Neuronal stem cell (in vitro differentiated cells): ENCODE results near the gene MT1M.

Experiments used
- DNase-seq: peaks from one replicate; pipeline ENCODE4 v3.0.0-alpha.2; 2013; ENCODE audit warnings: low spot score
- H2AFZ ChIP-seq: one replicate; pipeline ENCODE4 v1.6.1; 2013; ENCODE audit warnings: mild to moderate bottlenecking, low read length, inconsistent platforms
- H2AK5ac ChIP-seq: 2 replicates; pipeline ENCODE4 v1.6.1; 2013; ENCODE audit warnings: low read depth, mild to moderate bottlenecking, inconsistent platforms, low read length, moderate library complexity, mixed read lengths
- H2BK120ac ChIP-seq: 2 replicates; pipeline ENCODE4 v1.6.1; 2013; ENCODE audit warnings: low read depth, mild to moderate bottlenecking, inconsistent platforms, low read length, moderate library complexity, mixed read lengths
- H2BK12ac ChIP-seq: one replicate; pipeline ENCODE4 v1.6.1; 2013; ENCODE audit warnings: low read length, inconsistent platforms
- H2BK15ac ChIP-seq: 2 replicates; pipeline ENCODE4 v1.6.1; 2013; ENCODE audit warnings: mild to moderate bottlenecking, low read length, inconsistent platforms, mixed read lengths
- H2BK5ac ChIP-seq: one replicate; pipeline ENCODE4 v1.6.1; 2013; ENCODE audit warnings: inconsistent platforms, mild to moderate bottlenecking, low read length, moderate library complexity
- H3K14ac ChIP-seq: one replicate; pipeline ENCODE4 v1.6.1; 2013; ENCODE audit warnings: low read length, inconsistent platforms
- H3K18ac ChIP-seq: 2 replicates; pipeline ENCODE4 v1.6.1; 2013; ENCODE audit warnings: low read length, inconsistent platforms
- H3K23ac ChIP-seq: 2 replicates; pipeline ENCODE4 v1.6.1; 2013; ENCODE audit warnings: low read depth, mild to moderate bottlenecking, mixed read lengths, low read length, inconsistent platforms; ENCODE audit not compliant: poor library complexity
- H3K27ac ChIP-seq: replicated peaks from 3 replicates; pipeline ENCODE4 v1.5.1; 2013; ENCODE audit warnings: low read length, inconsistent platforms
- H3K27me3 ChIP-seq, 3 experiments: 2 replicates each; pipeline ENCODE4 v1.6.1; 2013; ENCODE audit warnings: low read length in 3 of 3, mild to moderate bottlenecking in 2 of 3, inconsistent platforms in 1 of 3, low read depth in 1 of 3, mixed read lengths in 1 of 3, moderate library complexity in 1 of 3; ENCODE audit not compliant: control insufficient read depth in 3 of 3, insufficient read depth in 3 of 3
- H3K36me3 ChIP-seq, 2 donors: replicated peaks in 1 of 2; 2 replicates each; pipeline ENCODE4 v1.6.1; 2013; ENCODE audit warnings: low read length in 2 of 2; ENCODE audit not compliant: control insufficient read depth in 2 of 2, insufficient read depth in 2 of 2
- H3K4ac ChIP-seq: 2 replicates; pipeline ENCODE4 v1.6.1; 2013; ENCODE audit warnings: inconsistent platforms, mild to moderate bottlenecking, low read length, moderate library complexity
- H3K4me1 ChIP-seq, 2 donors: 1 replicate in 1 of 2; 2 replicates in 1 of 2; pipeline ENCODE4 v1.6.1; 2013; ENCODE audit warnings: low read length in 2 of 2, low read depth in 1 of 2; ENCODE audit not compliant: control insufficient read depth in 2 of 2, insufficient read depth in 1 of 2
- H3K4me2 ChIP-seq: one replicate; pipeline ENCODE4 v1.6.1; 2013; ENCODE audit warnings: mild to moderate bottlenecking, low read length, inconsistent platforms; ENCODE audit not compliant: insufficient read depth, poor library complexity, severe bottlenecking
- H3K4me3 ChIP-seq, 2 donors: 2 replicates each; pipeline ENCODE4 v1.5.1; 2013; ENCODE audit warnings: low read length in 2 of 2, mild to moderate bottlenecking in 2 of 2, inconsistent platforms in 1 of 2, moderate library complexity in 1 of 2
- H3K79me1 ChIP-seq: one replicate; pipeline ENCODE4 v1.6.1; 2013; ENCODE audit warnings: low read depth, mild to moderate bottlenecking, inconsistent platforms, low read length, moderate library complexity
- H3K9ac ChIP-seq: one replicate; pipeline ENCODE4 v1.6.1; 2013; ENCODE audit warnings: mild to moderate bottlenecking, low read depth, low read length, inconsistent platforms; ENCODE audit not compliant: poor library complexity
- H3K9me3 ChIP-seq, 2 donors: replicated peaks in 1 of 2; 2 replicates each; pipeline versions ENCODE3 to v1.6.1; 2013; ENCODE audit warnings: low read length in 2 of 2, mild to moderate bottlenecking in 2 of 2, inconsistent platforms in 1 of 2, low read depth in 1 of 2, mixed read lengths in 1 of 2, moderate library complexity in 1 of 2; ENCODE audit not compliant: control insufficient read depth in 2 of 2, insufficient read depth in 1 of 2
- H4K8ac ChIP-seq: one replicate; pipeline ENCODE4 v1.6.1; 2013; ENCODE audit warnings: low read depth, mild to moderate bottlenecking, inconsistent platforms, low read length, moderate library complexity
- H4K91ac ChIP-seq: one replicate; pipeline ENCODE4 v1.6.1; 2013; ENCODE audit warnings: low read length, low read depth, mild to moderate bottlenecking, inconsistent platforms; ENCODE audit not compliant: poor library complexity
- WGBS, 2 donors: extraction: QIAGEN DNeasy Blood & Tissue Kit; methylation state at CpG; one replicate each; pipeline ENCODE4 v1.1.7; 2013; ENCODE audit warnings: missing lambda C conversion rate in 2 of 2, mixed read lengths in 1 of 2; ENCODE audit not compliant: insufficient read length in 2 of 2, insufficient replicate concordance in 1 of 2; ENCODE audit errors: extremely low coverage in 2 of 2; 5-methylcytosine and 5-hydroxymethylcytosine counted together

The MT1M gene

DNA sequence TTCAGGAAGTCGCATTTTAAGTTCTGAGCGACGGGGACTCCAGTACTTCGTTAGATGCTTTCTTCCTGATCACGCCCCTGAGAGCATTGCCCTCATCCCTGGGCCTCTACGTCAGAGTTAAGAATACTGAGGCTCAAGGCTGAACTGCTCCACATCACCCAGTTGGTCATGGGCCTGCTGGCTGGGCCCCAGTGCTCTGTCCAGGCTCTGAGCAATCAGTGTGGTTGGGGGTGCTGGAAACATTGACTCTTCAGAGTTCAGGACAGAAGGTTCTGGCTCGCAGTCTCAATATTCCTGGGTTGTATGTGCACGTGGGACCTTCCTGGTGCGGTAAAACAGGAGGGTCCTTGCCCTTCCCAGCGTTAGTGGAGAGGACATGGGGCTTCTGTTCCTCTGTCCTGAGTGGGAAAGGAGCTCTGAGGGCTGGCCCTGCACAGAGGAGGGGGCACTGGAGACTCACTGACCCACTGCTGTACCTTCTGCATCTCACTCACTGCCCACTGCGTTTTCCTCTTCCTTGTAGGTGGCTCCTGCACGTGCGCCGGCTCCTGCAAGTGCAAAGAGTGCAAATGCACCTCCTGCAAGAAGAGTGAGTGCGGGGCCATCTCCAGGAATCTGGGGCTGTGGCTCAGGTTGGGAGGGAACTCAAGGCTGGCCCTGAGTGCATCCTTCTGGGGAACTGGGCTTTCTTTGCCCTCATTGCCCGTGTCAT, 6.4 kb upstream of the MT1M start:
- H3K4me3 ChIP-seq: peak overlapping the region in 1 of 2 donors; percentile 20
- no peak for DNase-seq
- no peak overlapping the region for H2BK120ac ChIP-seq
- H3K4ac ChIP-seq: no peak overlapping the region
- no peak overlapping the region for H2BK12ac ChIP-seq
- no peak overlapping the region for H2BK15ac ChIP-seq
- no CpG with 5 or more reads among the region's 16 CpGs for WGBS, 2 donors
- no peaks in the 10 kb centered on the region for H3K79me1 ChIP-seq
- H2BK5ac ChIP-seq: no peak overlapping the region
- no peak overlapping the region for H4K91ac ChIP-seq
- H3K9ac ChIP-seq: no peak overlapping the region
- no peak overlapping the region for H3K23ac ChIP-seq
- no peak overlapping the region for H2AK5ac ChIP-seq
- no peaks in the 10 kb centered on the region for H3K9me3 ChIP-seq
- peaks cover 27 to 92% (median 72%) of the 10 kb centered on the region in 3 experiments for H3K27me3 ChIP-seq
- H3K4me2 ChIP-seq: no peak overlapping the region
- H3K36me3 ChIP-seq: no peaks in the 10 kb centered on the region
- peak overlapping the region; percentile 86 for H2AFZ ChIP-seq
- H3K14ac ChIP-seq: no peak overlapping the region
- no peak overlapping the region for H3K27ac ChIP-seq
- H3K18ac ChIP-seq: no peak overlapping the region
- H3K4me1 ChIP-seq: peaks cover 4 to 6% of the 10 kb centered on the region in 2 donors
- no peak overlapping the region for H4K8ac ChIP-seq

DNA sequence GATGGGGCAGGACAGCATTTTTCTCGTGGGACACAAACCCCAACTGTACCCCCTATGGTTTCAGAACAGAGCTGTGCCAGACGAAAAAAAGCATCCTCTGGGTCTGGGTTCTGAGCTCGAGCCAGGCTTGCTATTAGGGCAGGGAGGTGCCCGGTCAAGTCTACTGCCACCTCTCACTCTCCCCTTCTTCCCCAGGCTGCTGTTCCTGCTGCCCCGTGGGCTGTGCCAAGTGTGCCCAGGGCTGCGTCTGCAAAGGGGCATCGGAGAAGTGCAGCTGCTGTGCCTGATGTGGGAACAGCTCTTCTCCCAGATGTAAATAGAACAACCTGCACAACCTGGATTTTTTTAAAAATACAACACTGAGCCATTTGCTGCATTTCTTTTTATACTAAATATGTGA, 5.8 kb upstream of the MT1M start:
- WGBS, 2 donors: no CpG with 5 or more reads among the region's 7 CpGs
- no peak overlapping the region for H2AK5ac ChIP-seq
- H3K9me3 ChIP-seq: no peaks in the 10 kb centered on the region
- H3K23ac ChIP-seq: no peak overlapping the region
- no peak overlapping the region for H2AFZ ChIP-seq
- H2BK5ac ChIP-seq: no peak overlapping the region
- no peak overlapping the region for H3K27ac ChIP-seq
- no peak overlapping the region for H2BK12ac ChIP-seq
- no peak overlapping the region for H2BK15ac ChIP-seq
- H2BK120ac ChIP-seq: no peak overlapping the region
- no peak overlapping the region for H3K18ac ChIP-seq
- no peak overlapping the region for H4K91ac ChIP-seq
- H3K4me1 ChIP-seq: peaks cover 4 to 6% of the 10 kb centered on the region in 2 donors
- no peaks in the 10 kb centered on the region for H3K79me1 ChIP-seq
- H3K14ac ChIP-seq: no peak overlapping the region
- no peak overlapping the region for H3K4ac ChIP-seq
- H3K27me3 ChIP-seq: peaks cover 31 to 92% (median 75%) of the 10 kb centered on the region in 3 experiments
- H4K8ac ChIP-seq: no peak overlapping the region
- no peaks in the 10 kb centered on the region for H3K36me3 ChIP-seq
- no peak overlapping the region for H3K4me2 ChIP-seq
- DNase-seq: no peak
- H3K9ac ChIP-seq: no peak overlapping the region
- no peak overlapping the region for H3K4me3 ChIP-seq

DNA sequence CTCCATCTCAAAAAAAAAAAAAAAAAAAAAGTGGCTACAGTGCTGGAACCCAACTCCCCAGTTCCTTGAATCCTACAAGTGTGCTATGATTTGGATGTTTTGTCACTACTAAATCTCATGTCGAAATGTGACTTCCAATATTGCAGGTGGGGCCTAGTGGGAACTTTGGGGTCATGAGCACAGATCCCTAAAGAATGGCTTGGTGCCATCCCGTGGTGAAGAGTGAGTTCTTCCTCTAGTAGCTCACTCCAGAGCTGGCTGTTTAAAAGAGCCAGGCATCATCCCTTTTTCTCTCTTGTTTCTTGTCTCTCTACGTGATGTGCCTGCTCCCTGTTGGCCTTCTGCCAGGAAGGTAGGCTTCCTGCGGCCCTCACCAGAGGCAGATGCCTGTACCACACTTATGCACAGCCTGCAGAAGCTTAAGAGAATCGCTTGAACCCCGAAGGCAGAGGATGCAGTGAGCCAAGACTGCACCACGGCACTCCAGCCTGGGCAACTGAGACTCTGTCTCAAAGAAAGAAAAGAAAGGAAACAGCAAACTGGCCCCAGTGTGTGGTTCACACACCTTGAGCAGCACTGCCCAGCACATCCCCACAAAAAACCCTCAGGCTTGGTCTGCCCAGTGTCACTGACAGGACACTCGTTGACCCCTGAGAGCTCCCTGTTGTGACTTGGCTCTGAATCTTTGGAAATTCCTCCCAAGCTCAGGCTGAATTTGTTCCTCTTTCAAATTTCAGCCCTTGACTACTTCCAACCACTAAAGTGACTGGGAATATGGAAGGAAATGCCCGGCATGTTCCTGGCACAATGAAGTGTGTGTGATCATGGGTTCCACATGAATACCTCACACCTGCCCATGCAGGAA, 3.7 kb upstream of the MT1M start:
- Histone ChIP-seq H3K9me3 (no peaks in the 10 kb centered on the region), H3K23ac (no peak overlapping the region), H3K27me3 (peaks cover 46 to 95% (median 91%) of the 10 kb centered on the region in 3 experiments), H3K4me2 (no peak overlapping the region), H3K4me1 (peaks cover 4 to 6% of the 10 kb centered on the region in 2 donors), H4K91ac (no peak overlapping the region), H3K4me3 (no peak overlapping the region), H3K27ac (no peak overlapping the region), H2BK12ac (no peak overlapping the region), H2AFZ (no peak overlapping the region), H2BK15ac (no peak overlapping the region), H3K18ac (no peak overlapping the region), H4K8ac (no peak overlapping the region), H3K9ac (no peak overlapping the region), H2AK5ac (no peak overlapping the region), H3K79me1 (no peaks in the 10 kb centered on the region), H3K14ac (no peak overlapping the region), H3K4ac (no peak overlapping the region), H2BK120ac (no peak overlapping the region), H3K36me3 (no peaks in the 10 kb centered on the region), H2BK5ac (no peak overlapping the region)
- DNase-seq: no peak
- no CpG with 5 or more reads among the region's 9 CpGs for WGBS, 2 donors

DNA sequence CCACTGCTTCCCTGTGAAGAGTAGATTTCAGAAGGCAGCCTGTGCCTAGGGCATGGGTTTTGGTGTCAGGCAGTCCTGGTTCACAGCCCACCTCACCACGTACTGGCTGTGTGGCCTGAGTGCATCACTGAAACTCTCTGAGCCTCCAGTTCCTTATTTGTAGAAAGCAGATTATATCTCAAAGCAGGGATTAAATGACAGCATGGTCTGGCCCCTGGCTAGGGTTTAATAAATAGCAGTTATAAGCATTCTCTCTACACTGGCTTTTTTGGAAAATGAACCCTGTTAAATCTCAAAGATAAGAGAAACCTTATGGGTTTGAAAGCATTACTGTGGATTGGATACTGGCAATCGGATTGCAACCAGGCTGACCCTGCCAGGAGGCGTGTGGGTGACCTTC, 2.9 kb upstream of the MT1M start:
- H2BK12ac ChIP-seq: no peak overlapping the region
- H4K8ac ChIP-seq: no peak overlapping the region
- no peak overlapping the region for H2BK15ac ChIP-seq
- peak overlapping the region in 1 of 2 donors; percentile 58 for H3K4me3 ChIP-seq
- no peak overlapping the region for H3K14ac ChIP-seq
- H3K27me3 ChIP-seq: peaks cover 50 to 95% (median 95%) of the 10 kb centered on the region in 3 experiments
- H3K9ac ChIP-seq: no peak overlapping the region
- no peak overlapping the region for H2AK5ac ChIP-seq
- H2AFZ ChIP-seq: no peak overlapping the region
- no peak overlapping the region for H3K27ac ChIP-seq
- no peak overlapping the region for H3K23ac ChIP-seq
- no peaks in the 10 kb centered on the region for H3K36me3 ChIP-seq
- no CpG with 5 or more reads among the region's 3 CpGs for WGBS, 2 donors
- H3K18ac ChIP-seq: no peak overlapping the region
- DNase-seq: no peak
- H3K4me2 ChIP-seq: no peak overlapping the region
- no peaks in the 10 kb centered on the region for H3K9me3 ChIP-seq
- H2BK5ac ChIP-seq: no peak overlapping the region
- H4K91ac ChIP-seq: no peak overlapping the region
- H3K79me1 ChIP-seq: no peaks in the 10 kb centered on the region
- H2BK120ac ChIP-seq: no peak overlapping the region
- peaks cover 4 to 6% of the 10 kb centered on the region in 2 donors for H3K4me1 ChIP-seq
- H3K4ac ChIP-seq: no peak overlapping the region
